CD14-positive monocyte (primary cell): ENCODE results near the gene ATRN. TPM values are rescaled to one million over a fixed set of nuclear protein-coding genes. Genes with fewer than 3 reads are reported as not detected.

ENCODE experiments used
- DNase-seq, 3 donors: peaks; one replicate each; pipeline ENCODE4 v3.0.0-alpha.2; 2011 to 2022
- H2AFZ ChIP-seq: 2 replicates; pipeline ENCODE4 v1.6.0; 2012; ENCODE audit warnings: mild to moderate bottlenecking, low read depth, low read length, inconsistent platforms; ENCODE audit not compliant: insufficient read depth, poor library complexity, severe bottlenecking
- H3K27ac ChIP-seq, 2 donors: 1 replicate in 1 of 2; 2 replicates in 1 of 2; pipeline ENCODE4 v1.5.1; 2012 to 2013; ENCODE audit warnings: low read length in 2 of 2, control low read depth in 1 of 2, inconsistent platforms in 1 of 2, low read depth in 1 of 2, mild to moderate bottlenecking in 1 of 2
- H3K27me3 ChIP-seq, 2 donors: one replicate each; pipeline versions ENCODE4 v1.6.0 to v1.6.1; 2011 to 2013; ENCODE audit warnings: low read length in 2 of 2; ENCODE audit not compliant: control insufficient read depth in 2 of 2, insufficient read depth in 2 of 2
- H3K36me3 ChIP-seq, 2 donors: replicated peaks in 1 of 2; 1 replicate in 1 of 2; 2 replicates in 1 of 2; pipeline versions ENCODE4 v1.5.1 to v1.6.1; 2012 to 2013; ENCODE audit warnings: low read length in 2 of 2, control low read depth in 1 of 2, inconsistent platforms in 1 of 2, mild to moderate bottlenecking in 1 of 2; ENCODE audit not compliant: insufficient read depth in 2 of 2, control insufficient read depth in 1 of 2
- H3K4me1 ChIP-seq, 2 donors: 1 replicate in 1 of 2; 2 replicates in 1 of 2; pipeline versions ENCODE4 v1.5.1 to v1.6.1; 2012 to 2013; ENCODE audit warnings: low read length in 2 of 2, control low read depth in 1 of 2, inconsistent platforms in 1 of 2, mild to moderate bottlenecking in 1 of 2, moderate library complexity in 1 of 2; ENCODE audit not compliant: insufficient read depth in 2 of 2, control insufficient read depth in 1 of 2
- H3K4me2 ChIP-seq: replicated peaks from 2 replicates; pipeline ENCODE3; 2012; ENCODE audit warnings: low read length, moderate library complexity, mild to moderate bottlenecking; ENCODE audit not compliant: poor library complexity, severe bottlenecking; ENCODE audit errors: extremely low read depth
- H3K4me3 ChIP-seq, 3 experiments: fragments of 200-600 bp in 1 of 3; sonication (generic) in 1 of 3; replicated peaks in 1 of 3; 1 replicate in 2 of 3; 2 replicates in 1 of 3; pipeline ENCODE4 v1.5.1; 2011 to 2013; ENCODE audit warnings: low read length in 3 of 3, mild to moderate bottlenecking in 3 of 3, control low read depth in 2 of 3, low read depth in 2 of 3, inconsistent platforms in 1 of 3, moderate library complexity in 1 of 3
- H3K79me2 ChIP-seq: 2 replicates; pipeline ENCODE4 v1.6.0; 2012; ENCODE audit warnings: mild to moderate bottlenecking, control low read depth, inconsistent platforms, low read length, moderate library complexity; ENCODE audit not compliant: insufficient read depth
- H3K9ac ChIP-seq: 2 replicates; pipeline ENCODE4 v1.6.0; 2017; ENCODE audit warnings: low read length, mild to moderate bottlenecking; ENCODE audit not compliant: insufficient read depth, poor library complexity, severe bottlenecking
- H3K9me3 ChIP-seq, 2 donors: replicated peaks in 1 of 2; 1 replicate in 1 of 2; 2 replicates in 1 of 2; pipeline versions ENCODE4 v1.5.1 to v1.6.1; 2012 to 2013; ENCODE audit warnings: low read length in 2 of 2, control low read depth in 1 of 2; ENCODE audit not compliant: control insufficient read depth in 1 of 2, insufficient read depth in 1 of 2
- H4K20me1 ChIP-seq: 2 replicates; pipeline ENCODE4 v1.6.0; 2012; ENCODE audit warnings: mild to moderate bottlenecking, low read length, control low read depth, moderate library complexity; ENCODE audit not compliant: insufficient read depth
- H3K27ac Mint-ChIP-seq, 7 donors: one replicate each; pipeline ENCODE4 v1.8.0; 2020; ENCODE audit warnings: mild to moderate bottlenecking in 7 of 7, mixed read lengths in 7 of 7, moderate library complexity in 6 of 7, inconsistent platforms in 2 of 7
- H3K27me3 Mint-ChIP-seq, 3 donors: one replicate each; pipeline ENCODE4 v1.8.0; 2021 to 2022; ENCODE audit warnings: low read depth in 3 of 3, mild to moderate bottlenecking in 3 of 3, mixed read lengths in 3 of 3, moderate library complexity in 3 of 3, inconsistent platforms in 1 of 3
- H3K36me3 Mint-ChIP-seq, 2 donors: one replicate each; pipeline ENCODE4 v1.8.0; 2020; ENCODE audit warnings: mixed read lengths in 2 of 2, inconsistent platforms in 1 of 2, mild to moderate bottlenecking in 1 of 2
- H3K4me1 Mint-ChIP-seq: one replicate; pipeline ENCODE4 v1.8.0; 2020; ENCODE audit warnings: mild to moderate bottlenecking, mixed read lengths
- H3K4me3 Mint-ChIP-seq, 2 donors: one replicate each; pipeline ENCODE4 v1.8.0; 2020; ENCODE audit warnings: mild to moderate bottlenecking in 2 of 2, mixed read lengths in 2 of 2, moderate library complexity in 1 of 2
- H3K9me3 Mint-ChIP-seq, 7 donors: one replicate each; pipeline ENCODE4 v1.8.0; 2020 to 2022; ENCODE audit warnings: mixed read lengths in 7 of 7, mild to moderate bottlenecking in 6 of 7, moderate library complexity in 6 of 7, inconsistent platforms in 2 of 7
- CTCF ChIP-seq: fragments of 200-600 bp; IDR thresholded peaks from one replicate; pipeline ENCODE4 v1.8.0; 2022; ENCODE audit warnings: antibody characterized with exemption, mild to moderate bottlenecking
- WGBS: methylation state at CpG from one replicate; pipeline ENCODE4 v1.1.5; 2013; ENCODE audit warnings: missing lambda C conversion rate; ENCODE audit not compliant: insufficient coverage; 5-methylcytosine and 5-hydroxymethylcytosine counted together
- intact Hi-C, 2 donors: fragments of 100-400 bp; cut with micrococcal nuclease; formaldehyde crosslinking; loops; one replicate each; pipeline versions ENCODE4 v1.15.0 to v1.15.1; 2023
- polyA plus RNA-seq, 3 donors: library from polyadenylated mRNA; depleted of rRNA in 1 of 3; unstranded in 2 of 3; stranded (reverse) in 1 of 3; fragments of 300-500 nt in 2 of 3; fragments of >200 nt in 1 of 3; fragmentation: Illumina TruSeq in 2 of 3; gene quantifications; 1 replicate in 2 of 3; 2 replicates in 1 of 3; pipeline ENCODE4 v1.2.3, GENCODE V29; 2012 to 2021

The ATRN gene
- polyA plus RNA-seq, 3 donors: 10.2 to 17.4 (median 11.5) TPM

GRCh38 chr20:3677733-3678132, 206.9 kb downstream of the ATRN start:
- Histone ChIP-seq H2AFZ (no peak overlapping the region), H3K27me3 (peaks cover 18 to 74% of the 10 kb centered on the region in 2 donors), H3K79me2 (no peaks in the 10 kb centered on the region), H3K4me3 (no peak overlapping the region), H3K4me1 (peaks cover 12 to 13% of the 10 kb centered on the region in 2 donors), H3K27ac (no peak overlapping the region), H3K9ac (no peak overlapping the region), H4K20me1 (no peaks in the 10 kb centered on the region), H3K36me3 (no peaks in the 10 kb centered on the region), H3K9me3 (no peaks in the 10 kb centered on the region), H3K4me2 (no peak overlapping the region)
- Mint-ChIP-seq H3K36me3 (peaks cover 0 to 3% of the 10 kb centered on the region in 2 donors), H3K27me3 (peaks cover 61 to 82% (median 72%) of the 10 kb centered on the region in 3 donors), H3K4me1 (peaks cover 16% of the 10 kb centered on the region), H3K27ac (no peak overlapping the region), H3K9me3 (peaks cover 0 to 10% (median 4%) of the 10 kb centered on the region in 7 donors), H3K4me3 (no peak overlapping the region)
- no peak for DNase-seq
- TF ChIP-seq CTCF: no peak
- intact Hi-C loops: loop anchor here (2.0 to 5.0 kb wide), 4 partner anchors 70 to 180 kb away; no protein-coding TSS in a partner anchor
- WGBS: 90% methylated on average over 7 of the region's 8 CpGs

GRCh38 chr20:3678198-3678597, 207.4 kb downstream of the ATRN start:
- Mint-ChIP-seq H3K36me3 (peaks cover 0 to 2% of the 10 kb centered on the region in 2 donors), H3K4me1 (peaks cover 13% of the 10 kb centered on the region), H3K9me3 (peaks cover 0 to 14% (median 4%) of the 10 kb centered on the region in 7 donors), H3K27me3 (peaks cover 63 to 82% (median 73%) of the 10 kb centered on the region in 3 donors), H3K4me3 (no peak overlapping the region), H3K27ac (no peak overlapping the region)
- no peak overlapping the region for H3K4me2 ChIP-seq
- no peak overlapping the region for H3K4me3 ChIP-seq
- no peaks in the 10 kb centered on the region for H3K79me2 ChIP-seq
- no peak overlapping the region for H3K27ac ChIP-seq
- WGBS: 100% methylated on average over 1 of the region's 2 CpGs
- no peak overlapping the region for H2AFZ ChIP-seq
- TF ChIP-seq CTCF: no peak
- H3K4me1 ChIP-seq: peaks cover 10% of the 10 kb centered on the region in 2 donors
- no peaks in the 10 kb centered on the region for H4K20me1 ChIP-seq
- H3K27me3 ChIP-seq: peaks cover 15 to 74% of the 10 kb centered on the region in 2 donors
- intact Hi-C loops: loop anchor here in 1 of 2 donors (5.0 kb wide), 2 partner anchors 69 to 179 kb away; no protein-coding TSS in a partner anchor
- no peaks in the 10 kb centered on the region for H3K9me3 ChIP-seq
- no peaks in the 10 kb centered on the region for H3K36me3 ChIP-seq
- H3K9ac ChIP-seq: no peak overlapping the region
- DNase-seq: no peak
